Epidermal melanocyte (primary cell): Measurements from ENCODE around the gene ZNF26.

Source experiments
- DNase-seq: peaks from one replicate; pipeline ENCODE4 v3.0.0; 2011; ENCODE audit warnings: low spot score; ENCODE audit not compliant: insufficient read length

ZNF26 gene

DNA sequence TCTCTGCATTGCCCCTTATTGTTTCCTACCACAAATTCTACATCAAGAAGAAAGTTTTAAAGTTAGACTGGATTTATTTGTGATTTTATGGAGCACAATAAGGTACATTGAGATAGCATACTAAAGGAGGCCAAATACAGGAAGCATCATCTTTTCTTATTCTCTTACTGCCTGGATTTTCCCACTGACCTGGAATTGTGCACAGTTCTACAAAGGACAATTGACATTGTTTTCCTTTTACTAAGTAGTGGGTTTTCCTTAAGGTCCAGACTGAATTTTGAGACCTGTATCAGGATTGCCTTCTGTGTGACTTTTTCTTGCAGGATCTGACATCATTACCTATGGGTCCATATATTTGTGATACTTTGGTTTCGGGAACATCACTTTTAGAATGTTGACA lies 75.8 kb downstream of the ZNF26 start:
- DNase-seq = no peak

DNA sequence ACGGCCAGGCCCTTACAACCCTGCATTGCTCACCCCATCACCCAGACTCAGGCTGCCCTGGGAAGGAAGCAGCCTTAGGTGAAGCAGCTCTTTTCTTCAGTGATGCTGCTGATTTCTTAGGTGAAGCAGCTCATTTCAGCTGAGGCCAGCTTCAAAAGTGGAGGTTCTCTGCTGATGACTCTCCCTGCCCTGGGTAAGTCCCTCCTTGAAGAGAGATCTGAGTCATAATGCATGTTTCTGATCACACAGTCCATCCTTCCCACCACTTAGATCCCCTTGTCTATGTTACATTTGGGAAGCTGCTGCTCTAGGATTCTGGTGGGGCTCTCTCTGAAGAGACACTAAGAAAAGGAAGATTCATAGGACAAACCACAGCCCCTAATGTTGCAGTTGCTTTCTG lies 77.4 kb downstream of the ZNF26 start:
- no peak for DNase-seq

DNA sequence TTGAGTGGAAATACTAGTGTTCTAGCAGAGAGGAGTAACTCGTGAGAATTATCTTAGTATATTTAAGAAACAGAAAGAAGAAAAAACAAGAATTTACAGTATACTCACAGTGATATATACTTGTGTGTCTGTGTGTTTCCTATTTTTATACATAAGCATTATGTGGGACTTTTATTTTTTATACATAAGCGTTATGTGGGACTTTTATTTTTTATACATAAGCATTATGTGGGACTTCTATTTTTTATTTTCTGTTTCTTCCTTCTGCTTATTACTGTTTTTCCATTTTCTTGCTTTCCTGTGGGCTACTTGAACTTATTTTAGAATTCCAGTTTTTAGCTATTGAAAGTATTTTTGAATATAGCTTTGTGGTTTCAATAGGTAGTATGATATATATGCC lies 87.7 kb downstream of the ZNF26 start:
- DNase-seq = no peak
